A549 treated with RU486 at 1 μM for 4 hours (cell line): ENCODE data around the gene USP54. TPM values are rescaled to one million over a fixed set of nuclear protein-coding genes. Genes with fewer than 3 reads are reported as not detected.

ENCODE experiments used
- total RNA-seq: library from RNA; stranded (reverse); fragments of 200-300 nt; extraction: Qiagen RNA extraction; gene quantifications from 5 replicates; pipeline ENCODE4 v1.2.3, GENCODE V29; 2022; ENCODE audit warnings: low read depth

USP54 gene
- 10.1 to 12.5 TPM (median 11.9 TPM) in 5 replicates for total RNA-seq

DNA sequence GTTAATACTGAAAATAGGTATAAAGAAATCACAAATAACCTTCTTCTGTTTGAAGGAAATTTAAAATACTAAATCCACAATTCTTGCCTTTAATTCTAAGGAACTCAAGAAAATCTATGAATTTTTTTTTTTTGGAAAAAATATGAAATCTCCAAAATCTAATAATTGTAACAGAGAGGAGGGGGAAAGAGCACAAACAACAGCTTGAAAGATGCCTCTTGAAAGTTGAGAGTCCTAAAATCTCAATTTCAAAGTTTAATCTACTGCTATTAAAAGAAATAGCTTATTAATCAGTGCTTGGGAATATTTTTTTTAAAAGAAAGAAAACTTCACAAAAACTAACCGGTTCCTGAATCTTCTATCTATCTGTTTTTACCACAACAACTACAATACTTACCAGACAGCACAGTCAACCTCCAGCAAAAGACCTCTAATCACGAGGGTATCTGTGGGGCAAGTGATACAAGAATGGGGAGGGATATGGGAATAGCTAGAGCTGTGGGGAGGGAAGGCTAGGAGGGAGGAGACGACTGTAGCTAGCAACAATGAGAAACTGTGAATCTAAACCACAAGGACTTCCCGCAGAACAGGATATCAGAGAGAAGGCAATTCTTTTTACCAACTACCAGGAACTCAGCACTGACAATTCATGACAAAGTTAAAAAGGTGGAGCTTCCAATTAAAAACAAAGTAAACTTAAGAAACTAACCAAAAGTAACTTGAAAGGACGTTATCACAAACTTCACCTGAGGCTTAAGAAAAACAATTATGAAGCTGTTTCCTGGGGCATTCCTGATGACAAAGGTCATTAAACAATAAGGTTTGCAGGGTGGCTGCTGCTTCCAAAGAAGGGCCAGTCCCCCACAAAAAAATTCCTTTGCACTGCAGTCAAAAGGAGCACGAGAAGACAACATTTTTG is at the start of gene USP54:
USP54 (minus strand) TSS at position 462 of the 919 bp plus-strand sequence. CDS start 15,684 bp downstream, outside the sequence.

GRCh38 chr10:73495884-73496674 is 95.1 kb downstream of the USP54 start, which contains the start of gene PPP3CB:
PPP3CB (minus strand) TSS chr10:73496024; CDS start chr10:73495889, 135 bp downstream.

Other genes with a start within 250 kb of the USP54 start
- gene CFAP70, start 232.5 kb downstream of the USP54 start, total RNA-seq, result 0.11 to 0.16 TPM (median 0.14 TPM) in 5 replicates
- 109 to 138 TPM (median 111 TPM) in 5 replicates for gene ANXA7, start 177.3 kb downstream of the USP54 start, total RNA-seq
- gene MSS51, start 157.8 kb downstream of the USP54 start, total RNA-seq, result 0.36 to 0.79 TPM (median 0.41 TPM) in 5 replicates
- gene PPP3CB, start 95.3 kb downstream of the USP54 start, total RNA-seq, result 9.3 to 18.8 TPM (median 17.8 TPM) in 5 replicates
- not detected in 5 replicates for gene MYOZ1, start 50.1 kb upstream of the USP54 start, total RNA-seq
- 0.03 TPM in 1 of 5 replicates, not detected in the others for gene SYNPO2L, start 64.7 kb upstream of the USP54 start, total RNA-seq
- gene AGAP5, start 106.8 kb upstream of the USP54 start, total RNA-seq, result 1.4 to 2.9 TPM (median 2.4 TPM) in 5 replicates
- 46.0 to 59.3 TPM (median 57.7 TPM) in 5 replicates for gene SEC24C, start 153.0 kb upstream of the USP54 start, total RNA-seq
- gene CHCHD1, start 190.7 kb upstream of the USP54 start, total RNA-seq, result 62.9 to 70.8 TPM (median 69.1 TPM) in 5 replicates
- gene ZSWIM8, start 194.3 kb upstream of the USP54 start, total RNA-seq, result 30.7 to 41.1 TPM (median 40.0 TPM) in 5 replicates
- 11.5 to 19.4 TPM (median 16.4 TPM) in 5 replicates for gene NDST2, start 220.3 kb upstream of the USP54 start, total RNA-seq